Measurements from ENCODE around the gene DHX15.
A peak's percentile ranks its signal among the peaks of the same experiment; 100 is the strongest.

DHX15 gene

DNA sequence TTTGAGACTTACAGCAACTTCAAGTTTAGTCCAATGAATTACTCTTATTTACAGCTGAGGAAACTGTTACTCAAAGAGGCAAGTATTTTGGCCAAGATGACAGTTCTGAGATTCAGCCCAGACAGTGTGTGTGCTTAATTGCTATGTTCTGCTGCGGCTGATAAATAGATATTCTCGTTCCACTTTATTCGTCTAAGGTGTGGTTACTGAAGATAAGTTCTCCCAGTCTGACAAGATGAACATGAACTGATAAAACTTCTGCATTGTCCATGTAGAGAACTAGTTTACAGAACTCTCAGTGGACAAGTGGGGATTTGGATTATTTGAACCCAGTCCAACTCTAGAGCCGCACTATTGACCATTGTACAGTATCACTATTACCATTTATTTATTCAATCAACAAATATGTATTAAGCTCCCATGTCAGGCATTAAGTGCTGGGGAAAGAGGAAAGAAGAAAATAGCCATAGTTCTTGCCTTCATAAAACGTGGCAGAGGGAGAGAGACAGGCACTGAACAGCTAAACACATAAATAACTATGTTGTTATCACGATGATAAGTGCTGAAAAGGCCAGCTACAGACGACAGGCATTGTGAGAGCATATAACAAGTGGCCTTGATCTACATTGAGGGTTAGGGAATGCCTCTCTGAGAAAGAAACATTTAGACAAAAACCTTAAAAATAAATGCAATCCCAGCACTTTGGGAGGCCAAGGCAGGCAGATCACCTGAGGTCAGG, 4.0 kb upstream of the DHX15 start:
- Histone ChIP-seq H3K4me3 (ENCODE audit: low read depth in 1 of 5, low read length in 5 of 5) (no peak overlapping the region), H3K4me1 (ENCODE audit: control insufficient read depth in 5 of 5, insufficient read depth in 5 of 5, low read length in 5 of 5) (peaks cover 0 to 4% (median 2%) of the 10 kb centered on the region in 5 donors), H3K27me3 (ENCODE audit: control insufficient read depth in 5 of 5, insufficient read depth in 4 of 5, low read length in 5 of 5) (no peaks in the 10 kb centered on the region), H3K36me3 (ENCODE audit: control insufficient read depth in 5 of 5, insufficient read depth in 5 of 5, low read length in 5 of 5) (no peaks in the 10 kb centered on the region), H3K27ac (ENCODE audit: low read depth, low read length) (no peak overlapping the region), H3K9me3 (ENCODE audit: control insufficient read depth in 5 of 5, low read length in 5 of 5) (peaks cover 0 to 11% (median 6%) of the 10 kb centered on the region in 5 donors), H3K9ac (ENCODE audit: low read length in 5 of 5) (no peak overlapping the region)

DNA sequence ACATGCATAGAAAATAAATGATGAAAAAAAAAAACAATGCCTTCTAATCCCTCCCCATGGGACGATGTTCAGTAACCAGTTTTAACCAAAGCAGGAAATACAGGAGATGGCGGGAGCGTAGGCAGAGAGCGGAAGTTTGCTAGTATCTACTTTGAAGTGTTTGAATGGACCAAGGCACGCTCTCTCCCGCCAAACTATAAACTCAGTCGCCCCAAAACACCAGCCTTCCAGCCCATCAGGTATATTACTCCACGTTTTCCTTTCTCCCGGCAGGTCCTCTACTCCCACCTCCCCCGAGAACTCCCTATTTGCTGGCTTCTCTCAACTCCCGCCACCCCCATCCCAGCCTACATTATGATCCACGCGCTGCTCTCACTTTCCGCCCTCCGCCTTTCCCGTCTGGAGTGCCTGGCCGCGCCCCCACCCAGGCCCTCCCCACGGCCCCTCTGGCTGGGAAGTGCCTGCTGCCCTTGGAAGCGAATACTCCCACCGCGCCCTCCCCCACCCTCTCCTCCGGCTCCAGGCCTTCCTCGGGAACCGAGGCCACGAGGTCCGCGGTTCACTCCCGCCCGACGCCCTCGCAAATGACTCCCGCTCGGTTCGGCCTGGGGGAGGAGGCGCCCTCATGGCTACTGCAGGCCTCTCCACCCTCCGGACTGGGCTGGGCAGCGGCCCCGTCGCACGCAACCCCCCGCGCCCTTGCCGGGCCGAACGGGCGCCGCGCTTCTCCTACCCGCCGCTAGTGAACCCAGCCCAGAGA, 723 bp downstream of the DHX15 start:
- H3K9me3 ChIP-seq (ENCODE audit: control insufficient read depth in 5 of 5, low read length in 5 of 5) = no peaks in the 10 kb centered on the region

DNA sequence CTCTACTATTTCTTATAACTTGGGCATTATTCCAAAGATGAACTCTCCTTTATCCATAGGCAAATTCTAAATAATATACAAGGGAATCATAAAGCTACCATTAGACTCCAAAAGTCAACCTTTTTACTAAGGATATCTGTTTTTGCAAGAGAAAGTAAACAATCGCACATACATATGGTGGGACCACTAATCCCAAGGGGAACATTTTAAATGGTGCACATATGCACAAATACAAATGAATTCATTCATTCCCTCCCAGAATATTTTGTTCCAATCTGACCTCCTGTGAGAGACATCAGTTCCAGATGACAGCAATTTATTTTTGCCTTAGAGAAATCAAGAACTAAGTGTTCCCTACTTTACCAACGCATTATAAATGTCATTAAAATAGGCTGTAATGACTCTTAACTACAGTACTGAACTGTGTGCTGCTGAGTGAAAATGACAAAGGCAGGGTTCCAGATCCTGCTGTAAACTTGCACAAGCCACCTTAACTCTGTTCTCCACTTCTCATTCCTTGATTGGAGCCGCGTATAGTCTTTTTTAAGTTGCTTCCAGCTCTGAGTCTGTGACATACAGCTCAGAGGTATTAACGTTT, 2.0 kb downstream of the DHX15 start:
- H3K9ac ChIP-seq (ENCODE audit: low read length in 5 of 5) = peak overlapping the region in 3 of 5 donors; percentile 35 to 100 (median 98)
- H3K4me1 ChIP-seq (ENCODE audit: control insufficient read depth in 5 of 5, insufficient read depth in 5 of 5, low read length in 5 of 5) = peaks cover 2 to 38% (median 30%) of the 10 kb centered on the region in 5 donors
- H3K27ac ChIP-seq (ENCODE audit: low read depth, low read length) = peak overlapping the region; percentile 99

More for the DNA sequence above, 723 bp downstream of the DHX15 start:
- peaks cover 0 to 2% (median 0%) of the 10 kb centered on the region in 5 donors for H3K36me3 ChIP-seq (ENCODE audit: control insufficient read depth in 5 of 5, insufficient read depth in 5 of 5, low read length in 5 of 5)
- peak overlapping the region; percentile 90 to 100 (median 100) for H3K9ac ChIP-seq (ENCODE audit: low read length in 5 of 5)
- H3K4me3 ChIP-seq (ENCODE audit: low read depth in 1 of 5, low read length in 5 of 5) = peak overlapping the region; percentile 91 to 99 (median 96)
- no peaks in the 10 kb centered on the region for H3K27me3 ChIP-seq (ENCODE audit: control insufficient read depth in 5 of 5, insufficient read depth in 4 of 5, low read length in 5 of 5)
- peak overlapping the region; percentile 99 for H3K27ac ChIP-seq (ENCODE audit: low read depth, low read length)
- H3K4me1 ChIP-seq (ENCODE audit: control insufficient read depth in 5 of 5, insufficient read depth in 5 of 5, low read length in 5 of 5) = peaks cover 2 to 26% (median 25%) of the 10 kb centered on the region in 5 donors

DNA sequence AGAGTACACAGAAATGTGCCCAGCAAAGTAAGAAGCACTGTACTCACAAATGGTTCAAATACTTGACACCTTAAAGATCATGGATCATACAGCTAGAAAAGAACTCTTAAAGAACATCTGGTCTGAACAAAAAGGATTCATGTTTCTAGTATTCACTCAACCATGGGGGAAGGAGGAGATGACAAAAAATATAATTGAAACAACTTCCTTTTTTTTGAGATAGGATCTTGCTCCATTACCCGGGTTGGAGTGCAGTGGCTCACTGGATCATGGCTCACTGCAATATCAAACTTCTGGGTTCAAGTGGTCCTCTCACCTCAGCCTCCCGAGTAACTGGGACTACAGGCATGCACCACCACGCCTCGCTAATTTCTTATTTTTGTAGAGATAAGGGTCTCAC, 6.0 kb downstream of the DHX15 start:
- Histone ChIP-seq H3K36me3 (ENCODE audit: control insufficient read depth in 5 of 5, insufficient read depth in 5 of 5, low read length in 5 of 5) (peaks cover 15 to 23% (median 19%) of the 10 kb centered on the region in 5 donors), H3K4me1 (ENCODE audit: control insufficient read depth in 5 of 5, insufficient read depth in 5 of 5, low read length in 5 of 5) (peaks cover 0 to 38% (median 29%) of the 10 kb centered on the region in 5 donors)

More for the DNA sequence above, 2.0 kb downstream of the DHX15 start:
- peak overlapping the region; percentile 91 to 99 (median 96) for H3K4me3 ChIP-seq (ENCODE audit: low read depth in 1 of 5, low read length in 5 of 5)
- H3K9me3 ChIP-seq (ENCODE audit: control insufficient read depth in 5 of 5, low read length in 5 of 5) = no peaks in the 10 kb centered on the region
- H3K27me3 ChIP-seq (ENCODE audit: control insufficient read depth in 5 of 5, insufficient read depth in 4 of 5, low read length in 5 of 5) = no peaks in the 10 kb centered on the region
- peaks cover 0 to 2% (median 0%) of the 10 kb centered on the region in 5 donors for H3K36me3 ChIP-seq (ENCODE audit: control insufficient read depth in 5 of 5, insufficient read depth in 5 of 5, low read length in 5 of 5)

DNA sequence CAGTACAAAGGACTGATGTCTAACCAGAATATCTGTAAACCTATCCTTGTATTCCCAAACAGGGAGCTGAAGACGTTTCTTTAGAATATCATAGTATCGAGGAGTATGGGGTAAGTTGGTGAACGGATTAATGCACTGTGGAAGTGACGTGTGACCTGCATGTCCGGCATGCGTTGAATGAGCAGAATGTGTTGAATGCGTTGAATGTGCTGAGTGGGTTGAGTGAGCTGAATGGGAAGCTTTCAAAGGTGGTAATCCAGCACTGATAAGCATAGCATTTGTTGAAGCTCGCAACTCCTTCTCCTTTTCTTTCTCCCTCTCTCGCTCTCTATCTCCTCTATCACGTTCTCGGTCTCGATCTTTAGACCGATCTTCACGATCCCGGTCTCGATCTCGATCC, 8.1 kb downstream of the DHX15 start:
- no peak overlapping the region for H3K27ac ChIP-seq (ENCODE audit: low read depth, low read length)
- H3K4me1 ChIP-seq (ENCODE audit: control insufficient read depth in 5 of 5, insufficient read depth in 5 of 5, low read length in 5 of 5) = peaks cover 0 to 20% (median 14%) of the 10 kb centered on the region in 5 donors
- no peak overlapping the region for H3K9ac ChIP-seq (ENCODE audit: low read length in 5 of 5)
- H3K27me3 ChIP-seq (ENCODE audit: control insufficient read depth in 5 of 5, insufficient read depth in 4 of 5, low read length in 5 of 5) = no peaks in the 10 kb centered on the region
- no peaks in the 10 kb centered on the region for H3K9me3 ChIP-seq (ENCODE audit: control insufficient read depth in 5 of 5, low read length in 5 of 5)
- H3K36me3 ChIP-seq (ENCODE audit: control insufficient read depth in 5 of 5, insufficient read depth in 5 of 5, low read length in 5 of 5) = peaks cover 15 to 34% (median 23%) of the 10 kb centered on the region in 5 donors
- H3K4me3 ChIP-seq (ENCODE audit: low read depth in 1 of 5, low read length in 5 of 5) = no peak overlapping the region

More for the DNA sequence above, 6.0 kb downstream of the DHX15 start:
- no peaks in the 10 kb centered on the region for H3K27me3 ChIP-seq (ENCODE audit: control insufficient read depth in 5 of 5, insufficient read depth in 4 of 5, low read length in 5 of 5)
- H3K9me3 ChIP-seq (ENCODE audit: control insufficient read depth in 5 of 5, low read length in 5 of 5) = no peaks in the 10 kb centered on the region
- no peak overlapping the region for H3K27ac ChIP-seq (ENCODE audit: low read depth, low read length)
- H3K9ac ChIP-seq (ENCODE audit: low read length in 5 of 5) = no peak overlapping the region
- no peak overlapping the region for H3K4me3 ChIP-seq (ENCODE audit: low read depth in 1 of 5, low read length in 5 of 5)

DNA sequence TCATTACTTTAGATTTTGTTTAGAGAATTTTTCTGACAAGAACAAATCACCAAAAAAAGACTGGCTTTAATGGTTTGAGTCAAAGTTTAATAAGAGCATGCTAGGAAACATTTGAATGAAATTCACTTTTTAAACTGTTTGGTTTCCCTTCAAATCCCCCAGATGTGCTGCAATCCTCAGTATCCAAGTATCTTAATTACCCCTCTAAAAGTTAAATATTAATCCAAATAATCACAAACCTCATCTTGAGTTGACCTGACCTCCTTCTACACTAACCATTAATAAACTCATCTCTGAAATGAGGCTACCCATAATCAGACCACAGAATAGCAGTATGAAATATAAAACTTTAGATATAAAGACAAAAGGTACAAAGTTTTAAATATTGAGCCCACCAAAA, 10.1 kb downstream of the DHX15 start:
- H3K36me3 ChIP-seq (ENCODE audit: control insufficient read depth in 5 of 5, insufficient read depth in 5 of 5, low read length in 5 of 5) = peaks cover 23 to 46% (median 26%) of the 10 kb centered on the region in 5 donors
- H3K4me1 ChIP-seq (ENCODE audit: control insufficient read depth in 5 of 5, insufficient read depth in 5 of 5, low read length in 5 of 5) = peaks cover 0 to 32% (median 20%) of the 10 kb centered on the region in 5 donors

DNA sequence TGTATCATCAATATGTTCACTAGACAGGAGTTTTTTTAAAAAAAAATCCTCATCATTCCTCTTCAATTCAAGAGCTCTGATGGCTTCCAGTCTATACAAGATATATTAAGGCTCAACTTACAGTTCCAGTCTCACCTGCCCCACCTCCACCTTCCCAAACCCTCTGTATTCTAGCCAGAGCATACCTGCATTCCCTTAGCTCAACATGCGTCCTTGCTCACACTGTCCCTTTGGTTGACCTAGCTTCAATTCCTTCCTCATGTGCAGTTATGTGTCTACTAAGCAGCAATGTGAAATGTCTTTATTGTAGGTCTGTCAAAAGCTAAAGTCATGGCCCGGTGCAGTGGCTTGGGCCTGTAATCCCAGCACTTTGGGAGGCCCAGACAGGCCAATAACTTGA, 10.8 kb downstream of the DHX15 start:
- peaks cover 23 to 46% (median 26%) of the 10 kb centered on the region in 5 donors for H3K36me3 ChIP-seq (ENCODE audit: control insufficient read depth in 5 of 5, insufficient read depth in 5 of 5, low read length in 5 of 5)
- H3K4me1 ChIP-seq (ENCODE audit: control insufficient read depth in 5 of 5, insufficient read depth in 5 of 5, low read length in 5 of 5) = peaks cover 0 to 34% (median 19%) of the 10 kb centered on the region in 5 donors
- H3K4me3 ChIP-seq (ENCODE audit: low read depth in 1 of 5, low read length in 5 of 5) = no peak overlapping the region

More for the DNA sequence above, 10.1 kb downstream of the DHX15 start:
- Histone ChIP-seq H3K27me3 (ENCODE audit: control insufficient read depth in 5 of 5, insufficient read depth in 4 of 5, low read length in 5 of 5) (no peaks in the 10 kb centered on the region), H3K27ac (ENCODE audit: low read depth, low read length) (no peak overlapping the region), H3K9ac (ENCODE audit: low read length in 5 of 5) (no peak overlapping the region), H3K4me3 (ENCODE audit: low read depth in 1 of 5, low read length in 5 of 5) (no peak overlapping the region), H3K9me3 (ENCODE audit: control insufficient read depth in 5 of 5, low read length in 5 of 5) (no peaks in the 10 kb centered on the region)

DNA sequence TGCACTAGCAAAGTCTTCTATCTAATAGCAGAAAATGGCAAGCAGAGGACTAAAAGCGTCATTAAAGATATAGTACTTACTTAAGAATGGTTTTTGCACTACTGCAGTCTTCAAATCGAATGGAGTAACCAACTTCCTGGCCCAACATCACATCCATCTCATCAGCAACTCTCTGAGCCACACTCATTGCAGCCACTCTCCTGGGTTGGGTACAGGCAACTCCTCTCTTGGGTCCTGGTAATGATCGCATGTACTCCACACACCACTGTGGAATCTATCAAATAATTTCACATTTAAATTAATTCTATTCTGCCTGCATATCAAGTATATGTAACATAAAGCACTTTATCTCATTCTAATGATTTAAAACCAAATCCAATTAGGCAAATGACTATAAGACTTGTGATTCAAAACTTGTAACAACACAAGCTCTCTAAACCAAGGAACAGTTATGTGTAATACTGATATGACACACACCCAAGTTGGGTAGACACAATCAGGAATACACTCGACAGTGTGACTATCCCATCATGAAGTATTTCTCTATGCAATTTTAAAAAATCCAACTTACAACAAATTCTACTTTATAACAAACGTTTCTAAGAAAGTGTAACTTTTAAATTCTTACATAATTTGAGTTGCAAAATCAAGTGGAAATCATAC, 13.6 kb downstream of the DHX15 start:
- Histone ChIP-seq H3K9ac (ENCODE audit: low read length in 5 of 5) (no peak overlapping the region), H3K4me1 (ENCODE audit: control insufficient read depth in 5 of 5, insufficient read depth in 5 of 5, low read length in 5 of 5) (peaks cover 0 to 31% (median 14%) of the 10 kb centered on the region in 5 donors), H3K27me3 (ENCODE audit: control insufficient read depth in 5 of 5, insufficient read depth in 4 of 5, low read length in 5 of 5) (no peaks in the 10 kb centered on the region), H3K36me3 (ENCODE audit: control insufficient read depth in 5 of 5, insufficient read depth in 5 of 5, low read length in 5 of 5) (peaks cover 15 to 41% (median 20%) of the 10 kb centered on the region in 5 donors), H3K27ac (ENCODE audit: low read depth, low read length) (peak overlapping the region; percentile 19), H3K9me3 (ENCODE audit: control insufficient read depth in 5 of 5, low read length in 5 of 5) (no peaks in the 10 kb centered on the region), H3K4me3 (ENCODE audit: low read depth in 1 of 5, low read length in 5 of 5) (no peak overlapping the region)

More for the DNA sequence above, 10.8 kb downstream of the DHX15 start:
- Histone ChIP-seq H3K27me3 (ENCODE audit: control insufficient read depth in 5 of 5, insufficient read depth in 4 of 5, low read length in 5 of 5) (no peaks in the 10 kb centered on the region), H3K27ac (ENCODE audit: low read depth, low read length) (no peak overlapping the region), H3K9me3 (ENCODE audit: control insufficient read depth in 5 of 5, low read length in 5 of 5) (no peaks in the 10 kb centered on the region), H3K9ac (ENCODE audit: low read length in 5 of 5) (no peak overlapping the region)

DNA sequence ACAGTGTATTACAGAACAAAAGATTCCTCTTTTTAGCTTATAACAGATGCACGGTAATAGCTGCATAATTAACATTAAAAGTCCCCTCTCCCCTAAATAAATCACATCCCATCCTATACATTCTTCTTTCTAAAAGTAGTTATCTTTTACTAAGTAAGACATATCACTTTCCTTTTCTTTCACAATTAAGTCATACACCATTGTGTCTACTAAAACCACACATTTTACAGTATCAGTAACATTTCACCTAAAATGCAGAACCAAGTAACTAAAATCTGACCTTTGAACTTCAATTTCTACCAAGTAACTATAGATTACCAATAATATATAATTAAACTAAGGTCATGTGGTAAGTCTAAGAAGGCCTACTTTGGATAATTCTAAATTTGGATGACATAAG, 14.2 kb downstream of the DHX15 start:
- H3K27me3 ChIP-seq (ENCODE audit: control insufficient read depth in 5 of 5, insufficient read depth in 4 of 5, low read length in 5 of 5) = no peaks in the 10 kb centered on the region
- peaks cover 0 to 31% (median 17%) of the 10 kb centered on the region in 5 donors for H3K4me1 ChIP-seq (ENCODE audit: control insufficient read depth in 5 of 5, insufficient read depth in 5 of 5, low read length in 5 of 5)
- H3K36me3 ChIP-seq (ENCODE audit: control insufficient read depth in 5 of 5, insufficient read depth in 5 of 5, low read length in 5 of 5) = peaks cover 11 to 38% (median 17%) of the 10 kb centered on the region in 5 donors
- H3K9me3 ChIP-seq (ENCODE audit: control insufficient read depth in 5 of 5, low read length in 5 of 5) = no peaks in the 10 kb centered on the region
- peak overlapping the region; percentile 19 for H3K27ac ChIP-seq (ENCODE audit: low read depth, low read length)
- no peak overlapping the region for H3K4me3 ChIP-seq (ENCODE audit: low read depth in 1 of 5, low read length in 5 of 5)
- no peak overlapping the region for H3K9ac ChIP-seq (ENCODE audit: low read length in 5 of 5)
